ENCODE data around the gene CLASP2. TPM values are rescaled to one million over a fixed set of nuclear protein-coding genes. Genes with fewer than 3 reads are reported as not detected.

The CLASP2 gene
- total RNA-seq, 1 experiment from 2014 or later = 66.3 TPM

DNA sequence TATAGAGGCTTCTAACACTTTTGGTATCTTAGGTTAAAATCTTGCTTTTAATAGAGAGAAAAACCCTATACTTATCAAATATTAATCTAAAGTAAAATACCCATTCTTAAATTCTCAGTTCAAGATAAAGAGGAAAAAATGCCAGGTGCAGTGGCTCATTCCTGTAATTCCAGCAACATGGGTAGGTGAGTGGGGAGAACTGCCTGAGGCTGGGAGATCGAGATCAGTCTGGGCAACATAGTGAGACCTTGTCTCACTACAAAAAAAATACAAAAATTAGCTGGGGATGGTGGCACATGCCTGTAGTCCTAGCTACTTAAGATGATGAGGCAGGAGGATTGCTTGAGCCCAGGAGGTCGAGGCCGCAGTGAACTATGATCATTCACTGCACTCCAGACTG is 135.8 kb downstream of the CLASP2 start:
- Mint-ChIP-seq H3K4me1 (ENCODE audit: low read depth, unreplicated experiment) (peaks cover 16% of the 10 kb centered on the region), H3K36me3 (ENCODE audit: insufficient read depth, unreplicated experiment) (peaks cover 11% of the 10 kb centered on the region), H3K27ac (ENCODE audit: unreplicated experiment) (peak overlapping the region; percentile 66), H3K27me3 (ENCODE audit: insufficient read depth, unreplicated experiment) (no peaks in the 10 kb centered on the region), H3K4me3 (ENCODE audit: unreplicated experiment) (peak overlapping the region; percentile 1), H3K9me3 (ENCODE audit: unreplicated experiment) (no peaks in the 10 kb centered on the region)
- H3K27me3 ChIP-seq (replicated peaks; ENCODE audit: control insufficient read depth, insufficient read depth, low read length) = no peaks in the 10 kb centered on the region
- DNase-seq = peak; percentile 14 to 39
- intact Hi-C loops (cut with micrococcal nuclease; ENCODE audit: unreplicated experiment) = no loop called here
- H3K4me1 ChIP-seq = peaks cover 61% of the 10 kb centered on the region
- H3K4me3 ChIP-seq (ENCODE audit: low read depth, low read length) = no peak overlapping the region
- no TSS peak for BruUV-seq (replicated peaks)
- CTCF ChIA-PET = interaction anchor here (0.7 to 1.0 kb wide), 2 partner anchors 15 to 205 kb away, joined by 3 read pairs; no protein-coding TSS in a partner anchor
- H3K36me3 ChIP-seq (ENCODE audit: control insufficient read depth, insufficient read depth, low read length) = no peaks in the 10 kb centered on the region
- no peaks in the 10 kb centered on the region for H3K9me3 ChIP-seq
- POLR2A ChIA-PET = interaction anchor here (1.1 kb wide), 1 partner anchor 141 kb away, joined by 3 read pairs; no protein-coding TSS in a partner anchor
- TF ChIP-seq, protein P1, sequence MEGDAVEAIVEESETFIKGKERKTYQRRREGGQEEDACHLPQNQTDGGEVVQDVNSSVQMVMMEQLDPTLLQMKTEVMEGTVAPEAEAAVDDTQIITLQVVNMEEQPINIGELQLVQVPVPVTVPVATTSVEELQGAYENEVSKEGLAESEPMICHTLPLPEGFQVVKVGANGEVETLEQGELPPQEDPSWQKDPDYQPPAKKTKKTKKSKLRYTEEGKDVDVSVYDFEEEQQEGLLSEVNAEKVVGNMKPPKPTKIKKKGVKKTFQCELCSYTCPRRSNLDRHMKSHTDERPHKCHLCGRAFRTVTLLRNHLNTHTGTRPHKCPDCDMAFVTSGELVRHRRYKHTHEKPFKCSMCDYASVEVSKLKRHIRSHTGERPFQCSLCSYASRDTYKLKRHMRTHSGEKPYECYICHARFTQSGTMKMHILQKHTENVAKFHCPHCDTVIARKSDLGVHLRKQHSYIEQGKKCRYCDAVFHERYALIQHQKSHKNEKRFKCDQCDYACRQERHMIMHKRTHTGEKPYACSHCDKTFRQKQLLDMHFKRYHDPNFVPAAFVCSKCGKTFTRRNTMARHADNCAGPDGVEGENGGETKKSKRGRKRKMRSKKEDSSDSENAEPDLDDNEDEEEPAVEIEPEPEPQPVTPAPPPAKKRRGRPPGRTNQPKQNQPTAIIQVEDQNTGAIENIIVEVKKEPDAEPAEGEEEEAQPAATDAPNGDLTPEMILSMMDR (IDR thresholded peaks at IDR 0.05; ENCODE audit: insufficient read depth in 1 of 2, low read depth in 1 of 2, low read length in 1 of 2, severe bottlenecking in 1 of 2, unreplicated experiment in 1 of 2) = no peak

DNA sequence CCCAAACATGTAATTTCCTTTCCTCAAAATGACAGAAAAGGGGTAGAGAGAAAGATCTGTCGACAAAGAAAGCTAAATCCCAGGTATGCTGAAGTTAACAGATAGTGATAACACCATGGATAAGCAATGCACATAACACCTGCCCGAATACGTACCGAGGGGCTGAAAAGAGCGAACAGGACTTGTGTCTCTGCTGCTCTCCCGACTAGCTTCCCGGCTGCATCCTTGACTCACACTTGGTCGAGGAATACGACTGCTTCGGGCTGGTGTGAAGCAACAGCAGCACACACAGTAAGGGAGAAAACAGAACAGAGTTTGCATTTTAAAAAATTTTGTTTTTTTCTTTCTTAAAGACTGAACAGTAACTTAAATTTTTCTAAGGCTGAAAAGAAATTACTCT is 136.4 kb downstream of the CLASP2 start:
- H3K9me3 Mint-ChIP-seq (ENCODE audit: unreplicated experiment) = no peaks in the 10 kb centered on the region
- no peak overlapping the region for H3K27ac Mint-ChIP-seq (ENCODE audit: unreplicated experiment)
- ChIA-PET CTCF (interaction anchor here (0.8 to 1.0 kb wide), 2 partner anchors 141 to 206 kb away, joined by 3 read pairs; no protein-coding TSS in a partner anchor), POLR2A (interaction anchor here (0.5 to 1.1 kb wide), 2 partner anchors 137 to 141 kb away, joined by 3 to 5 read pairs; no protein-coding TSS in a partner anchor)
- TF ChIP-seq, protein P1 (IDR thresholded peaks at IDR 0.05; ENCODE audit: insufficient read depth in 1 of 2, low read depth in 1 of 2, low read length in 1 of 2, severe bottlenecking in 1 of 2, unreplicated experiment in 1 of 2) = no peak
- no peaks in the 10 kb centered on the region for H3K27me3 Mint-ChIP-seq (ENCODE audit: insufficient read depth, unreplicated experiment)
- Histone ChIP-seq H3K4me1 (peaks cover 63% of the 10 kb centered on the region), H3K36me3 (ENCODE audit: control insufficient read depth, insufficient read depth, low read length) (no peaks in the 10 kb centered on the region), H3K9me3 (no peaks in the 10 kb centered on the region), H3K4me3 (ENCODE audit: low read depth, low read length) (no peak overlapping the region), H3K27me3 (replicated peaks; ENCODE audit: control insufficient read depth, insufficient read depth, low read length) (no peaks in the 10 kb centered on the region)
- BruUV-seq (replicated peaks) = no TSS peak
- peak overlapping the region; percentile 30 for H3K4me3 Mint-ChIP-seq (ENCODE audit: unreplicated experiment)
- peak; percentile 56 to 64 for DNase-seq
- peaks cover 16% of the 10 kb centered on the region for H3K4me1 Mint-ChIP-seq (ENCODE audit: low read depth, unreplicated experiment)
- H3K36me3 Mint-ChIP-seq (ENCODE audit: insufficient read depth, unreplicated experiment) = peaks cover 11% of the 10 kb centered on the region
- intact Hi-C loops (cut with micrococcal nuclease; ENCODE audit: unreplicated experiment) = no loop called here

- CTCF ChIA-PET = no interaction called here
- peaks cover 63% of the 10 kb centered on the region for H3K4me1 ChIP-seq
- Mint-ChIP-seq H3K4me1 (ENCODE audit: low read depth, unreplicated experiment) (peaks cover 16% of the 10 kb centered on the region), H3K27ac (ENCODE audit: unreplicated experiment) (peak overlapping the region; percentile 74), H3K9me3 (ENCODE audit: unreplicated experiment) (no peaks in the 10 kb centered on the region), H3K4me3 (ENCODE audit: unreplicated experiment) (no peak overlapping the region), H3K36me3 (ENCODE audit: insufficient read depth, unreplicated experiment) (peaks cover 17% of the 10 kb centered on the region), H3K27me3 (ENCODE audit: insufficient read depth, unreplicated experiment) (no peaks in the 10 kb centered on the region)
- no peaks in the 10 kb centered on the region for H3K9me3 ChIP-seq
- no peak for DNase-seq
- BruUV-seq (replicated peaks) = no TSS peak
- H3K36me3 ChIP-seq (ENCODE audit: control insufficient read depth, insufficient read depth, low read length) = no peaks in the 10 kb centered on the region
- no peak overlapping the region for H3K4me3 ChIP-seq (ENCODE audit: low read depth, low read length)
- no peaks in the 10 kb centered on the region for H3K27me3 ChIP-seq (replicated peaks; ENCODE audit: control insufficient read depth, insufficient read depth, low read length)
- TF ChIP-seq, protein P1 (IDR thresholded peaks at IDR 0.05; ENCODE audit: insufficient read depth in 1 of 2, low read depth in 1 of 2, low read length in 1 of 2, severe bottlenecking in 1 of 2, unreplicated experiment in 1 of 2) = no peak
- POLR2A ChIA-PET = no interaction called here
- intact Hi-C loops (cut with micrococcal nuclease; ENCODE audit: unreplicated experiment) = loop anchor here (2.0 kb wide), 1 partner anchor 139 kb away; the partner anchor contains the start of gene UBP1
These were observed 138.2 kb downstream of the CLASP2 start for GRCh38 chr3:33579840-33580239.

All from Caco-2 (cell line).